PFSK-1 (cell line): ENCODE results near the gene ERBB4.

Experiments
- POLR2AphosphoS5 ChIP-seq: IDR thresholded peaks from 2 replicates; pipeline ENCODE4 v1.6.1; 2012; ENCODE audit warnings: low read depth, mild to moderate bottlenecking, control low read depth, low read length, moderate library complexity
- REST ChIP-seq, 2 experiments: IDR thresholded peaks; 2 replicates each; pipeline versions ENCODE4 v1.6.1 to v1.8.0; 2011 to 2012; ENCODE audit warnings: low read depth in 2 of 2, low read length in 2 of 2, control low read depth in 1 of 2, inconsistent platforms in 1 of 2, mild to moderate bottlenecking in 1 of 2, moderate library complexity in 1 of 2; ENCODE audit not compliant: insufficient read depth in 1 of 2
- SIN3A ChIP-seq: IDR thresholded peaks from 2 replicates; pipeline ENCODE4 v1.6.1; 2012; ENCODE audit warnings: mild to moderate bottlenecking, low read length, moderate library complexity, borderline replicate concordance; ENCODE audit not compliant: insufficient read depth
- TAF1 ChIP-seq: IDR thresholded peaks from 2 replicates; pipeline ENCODE4 v1.6.1; 2012; ENCODE audit warnings: low read length, control low read depth, borderline replicate concordance; ENCODE audit not compliant: insufficient read depth

- TF ChIP-seq POLR2AphosphoS5 (no peak), SIN3A (no peak), REST (IDR thresholded peaks at IDR 0.05; ENCODE audit: insufficient read depth in 1 of 2, low read depth in 2 of 2, low read length in 2 of 2) (no peak), TAF1 (no peak)
These were observed 429.4 kb downstream of the ERBB4 start for GRCh38 chr2:212109217-212109616.
